AG20443 (cell line): ENCODE data around the gene GOSR1.
"Not testable (repeated sequence)": the region's sequence is repeated elsewhere in the genome, so short reads cannot be mapped to it uniquely, and the experiment has no call there.

Experiments used
- DNase-seq: peaks from one replicate; pipeline ENCODE4 v3.0.0; 2012; ENCODE audit warnings: low spot score, mixed read lengths

GOSR1 gene

DNA sequence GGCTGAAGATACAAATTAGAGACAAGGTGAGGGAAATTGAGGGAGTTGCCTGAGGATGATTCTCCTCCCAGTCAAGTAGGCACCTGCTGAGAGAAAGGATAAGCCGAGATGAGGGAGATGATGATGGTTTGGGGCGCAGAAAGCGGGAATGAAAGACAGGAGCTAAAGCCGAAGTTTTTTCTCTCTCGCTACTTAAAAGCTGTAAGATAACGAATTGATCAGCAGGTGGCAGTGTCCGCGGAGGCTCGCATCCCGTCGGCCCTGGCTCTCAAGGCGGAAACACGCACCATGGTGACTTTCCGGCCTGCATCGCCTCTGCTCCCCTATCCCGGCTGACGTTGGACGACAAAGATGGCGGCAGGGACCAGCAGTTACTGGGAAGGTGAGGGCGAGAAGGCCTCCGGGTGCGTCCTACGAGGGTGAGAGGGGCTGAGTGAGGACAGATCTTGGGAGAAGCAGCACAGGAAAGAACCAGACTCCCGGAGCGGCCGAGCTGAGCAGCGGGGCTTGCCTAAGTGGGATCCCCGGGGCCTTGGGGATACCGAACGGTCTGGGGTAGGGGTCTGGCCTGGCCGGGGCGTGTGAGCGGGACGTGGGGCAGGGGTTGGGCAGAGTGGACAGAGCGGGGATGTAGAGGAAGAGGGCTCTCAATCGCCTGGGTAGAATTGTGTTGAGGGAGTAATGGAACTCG lies at the start of gene GOSR1:
TSS of gene GOSR1 (plus strand) at position 326 of the 691 bp plus-strand sequence. CDS start at position 352, 26 bp downstream.
- peak; percentile 96 for DNase-seq

DNA sequence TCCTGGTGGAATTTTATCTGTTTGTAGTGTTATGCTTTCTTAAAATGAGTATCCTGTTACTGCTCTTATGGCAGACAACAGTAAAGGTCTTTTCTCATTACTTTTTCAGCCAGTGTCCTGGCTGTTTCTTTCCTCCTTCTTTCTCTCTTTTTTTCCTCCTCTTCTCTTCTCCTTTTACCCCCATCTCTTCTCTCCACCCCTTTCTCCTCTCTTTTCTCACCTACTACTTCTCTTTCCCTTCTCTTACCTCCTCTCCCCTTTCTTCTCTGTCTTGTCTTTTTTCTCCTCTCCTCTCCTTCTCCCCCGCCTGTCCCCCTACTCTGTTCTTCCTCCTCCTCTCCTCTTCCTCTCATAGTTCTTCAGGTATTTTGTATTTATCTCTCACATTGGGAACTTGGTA lies 49.6 kb upstream of the GOSR1 start:
- DNase-seq = no peak

DNA sequence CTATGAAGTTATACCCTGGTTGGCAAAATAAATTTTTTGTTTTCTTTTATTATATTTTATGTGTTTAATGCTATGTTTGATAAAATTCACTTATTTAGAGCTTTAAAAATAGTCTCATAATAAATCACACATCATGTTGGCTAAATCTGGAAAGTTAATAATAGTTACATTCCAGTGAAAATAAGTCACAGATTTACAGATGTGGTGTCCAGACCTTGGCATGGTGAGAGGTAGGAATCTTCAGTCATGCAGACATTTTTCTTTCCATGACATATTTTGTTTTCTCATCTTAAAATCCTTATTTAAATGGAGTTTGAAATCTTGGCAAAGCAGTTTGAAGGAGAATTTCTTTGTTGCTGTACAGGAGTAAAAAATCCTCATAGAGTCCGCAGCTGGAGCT lies 48.1 kb upstream of the GOSR1 start:
- peak; percentile 75 for DNase-seq

DNA sequence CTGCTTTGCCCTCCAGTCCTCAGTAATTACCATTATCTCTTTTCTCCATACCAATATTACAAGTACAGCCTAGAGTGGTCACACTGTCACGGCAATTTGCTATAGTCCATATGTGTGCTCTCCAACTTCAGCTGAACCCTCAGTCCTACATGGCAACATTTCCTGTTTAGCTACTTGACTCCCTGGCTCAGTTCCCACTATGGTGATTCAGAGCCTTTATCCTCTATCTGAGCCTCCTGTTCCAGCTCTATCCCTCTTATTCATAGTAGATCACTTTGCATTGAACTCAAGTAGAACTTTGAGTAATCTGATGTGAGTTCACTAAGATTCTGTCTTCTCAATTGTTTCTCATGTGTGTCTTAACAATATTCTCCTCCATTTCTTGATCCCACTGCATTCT lies 43.7 kb upstream of the GOSR1 start:
- DNase-seq = peak; percentile 26

DNA sequence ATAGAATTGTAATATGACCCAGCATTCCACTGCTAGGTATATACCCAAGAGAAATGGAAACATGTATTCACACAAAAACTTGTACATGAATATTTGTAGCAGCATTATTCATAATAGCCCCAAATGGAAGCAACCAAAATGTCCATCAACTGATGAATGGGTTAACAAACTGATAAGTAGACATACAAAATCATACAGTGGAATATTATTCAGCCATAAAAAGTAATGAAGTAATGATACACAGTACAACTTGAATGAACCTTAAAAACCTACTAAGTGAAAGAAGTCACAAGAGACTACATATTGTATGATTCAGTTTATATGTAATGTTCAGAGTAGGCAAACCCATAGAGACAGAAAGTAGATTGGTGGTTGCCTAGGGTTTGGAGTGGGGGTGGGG lies 40.5 kb upstream of the GOSR1 start:
- DNase-seq = no peak

DNA sequence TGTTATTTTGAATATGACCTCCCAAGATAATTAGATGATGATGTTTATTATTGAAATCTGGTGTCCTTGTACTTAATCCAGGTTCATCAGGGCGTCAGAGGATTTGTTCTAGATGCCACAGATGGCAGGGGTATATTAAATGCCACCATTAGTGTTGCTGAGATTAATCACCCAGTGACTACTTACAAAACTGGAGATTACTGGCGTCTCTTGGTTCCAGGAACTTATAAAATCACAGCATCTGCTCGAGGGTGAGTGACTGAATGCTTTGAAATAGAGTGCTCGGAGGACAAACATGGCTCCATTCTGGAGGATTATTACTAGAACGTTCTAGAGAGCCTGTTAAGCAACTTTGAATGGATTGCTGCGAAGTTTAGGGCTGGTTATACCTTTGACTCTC lies 33.5 kb upstream of the GOSR1 start:
- no peak for DNase-seq

DNA sequence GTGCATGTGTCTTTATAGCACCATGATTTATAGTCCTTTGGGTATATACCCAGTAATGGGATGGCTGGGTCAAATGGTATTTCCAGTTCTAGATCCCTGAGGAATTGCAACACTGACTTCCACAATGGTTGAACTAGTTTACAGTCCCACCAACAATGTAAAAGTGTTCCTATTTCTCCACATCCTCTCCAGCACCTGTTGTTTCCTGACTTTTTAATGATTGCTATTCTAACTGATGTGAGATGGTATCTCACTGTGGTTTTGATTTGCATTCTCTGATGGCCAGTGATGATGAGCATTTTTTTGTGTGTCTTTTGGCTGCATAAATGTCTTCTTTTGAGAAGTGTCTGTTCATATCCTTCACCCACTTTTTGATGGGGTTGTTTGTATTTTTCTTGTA lies 30.6 kb upstream of the GOSR1 start:
- DNase-seq = not testable (repeated sequence)

DNA sequence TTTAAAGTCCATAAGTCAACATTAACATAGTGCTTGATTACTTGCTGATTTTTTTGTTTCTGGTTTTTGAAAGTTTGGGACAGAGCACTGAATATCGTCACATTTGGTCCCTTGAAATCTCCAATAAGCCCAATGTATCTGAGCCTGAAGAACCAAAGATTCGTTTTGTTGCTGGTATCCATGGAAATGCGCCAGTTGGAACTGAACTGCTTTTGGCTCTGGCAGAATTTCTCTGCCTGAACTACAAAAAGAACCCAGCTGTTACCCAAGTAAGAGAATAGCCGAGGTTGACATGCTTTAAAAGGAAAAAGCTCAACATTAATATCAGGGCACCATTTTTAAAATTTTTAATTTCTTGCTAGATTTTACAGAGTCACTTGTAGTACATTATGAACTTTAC lies 27.7 kb upstream of the GOSR1 start:
- peak; percentile 39 for DNase-seq

DNA sequence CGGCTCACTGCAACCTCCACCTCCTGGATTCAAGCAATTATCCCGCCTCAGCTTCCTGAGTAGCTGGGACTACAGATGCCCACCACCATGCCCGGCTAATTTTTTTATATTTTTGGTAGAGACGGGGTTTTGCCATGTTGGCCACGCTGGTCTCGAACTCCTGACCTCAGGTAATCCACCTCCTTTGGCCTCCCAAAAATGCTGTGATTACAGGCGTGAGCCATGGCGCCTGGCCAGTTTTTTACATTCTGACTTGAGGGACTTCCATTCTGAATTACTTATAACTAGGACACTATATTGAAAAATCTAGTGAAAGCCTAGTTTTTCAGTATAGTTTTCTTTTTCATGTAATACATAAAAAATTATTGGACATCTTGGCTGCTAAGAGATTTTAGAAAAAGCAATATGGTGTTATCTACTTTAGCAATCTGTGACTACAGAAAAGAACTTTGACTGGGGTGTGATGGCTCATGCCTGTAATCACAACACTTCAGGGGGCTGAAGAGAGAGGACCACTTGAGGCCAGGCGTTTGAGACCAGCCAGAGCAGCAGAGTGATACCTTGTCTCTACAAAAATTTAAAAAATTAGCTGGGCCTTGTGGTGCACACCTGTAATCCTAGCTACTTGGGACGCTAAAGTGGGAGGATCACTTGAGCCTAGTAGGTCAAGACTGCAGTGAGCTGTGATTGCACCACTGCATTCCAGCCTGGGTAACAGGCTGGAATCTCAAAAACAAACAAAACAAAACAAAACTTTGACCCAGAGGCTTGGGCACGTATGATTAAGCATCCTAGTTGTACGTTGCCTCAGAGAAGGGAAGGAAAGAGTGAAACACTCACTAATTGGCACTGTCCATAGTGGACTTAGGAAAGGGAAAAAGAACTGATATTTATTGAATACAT lies 26.8 kb upstream of the GOSR1 start:
- DNase-seq = no peak

DNA sequence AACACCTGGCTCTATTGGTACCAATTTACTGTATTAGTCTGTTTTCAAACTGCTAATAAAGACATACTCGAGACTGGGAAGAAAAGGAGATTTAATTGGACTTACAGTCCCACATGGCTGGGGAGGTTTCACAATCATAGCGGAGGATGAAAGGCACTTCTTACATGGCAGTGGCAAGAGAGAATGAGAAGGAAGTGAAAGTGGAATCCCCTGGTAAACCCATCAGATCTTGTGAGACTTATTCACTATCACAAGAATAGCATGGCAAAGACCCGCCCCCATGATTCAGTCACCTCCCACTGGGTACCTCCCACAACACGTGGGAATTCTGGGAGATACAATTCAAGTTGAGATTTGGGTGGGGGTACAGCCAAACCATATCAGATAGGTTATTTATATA lies 22.6 kb upstream of the GOSR1 start:
- no peak for DNase-seq

DNA sequence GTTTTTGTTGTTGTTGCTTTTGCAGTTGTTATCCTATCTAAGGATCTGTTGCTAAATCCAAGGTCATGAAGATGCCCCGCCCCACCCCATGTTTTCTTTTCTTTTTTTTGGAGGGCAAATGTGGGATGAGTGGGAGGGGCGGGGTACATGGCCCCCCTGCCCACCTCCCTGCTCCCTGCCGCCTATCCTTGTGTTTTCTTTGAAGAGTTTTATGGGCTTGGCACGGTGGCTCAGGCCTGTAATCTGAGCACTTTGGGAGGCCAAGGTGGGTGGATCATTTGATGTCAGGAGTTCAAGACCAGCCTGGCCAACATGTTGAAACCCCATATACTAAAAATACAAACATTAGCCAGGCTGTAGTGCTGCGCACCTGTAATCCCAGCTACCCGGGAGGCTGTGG lies 18.8 kb upstream of the GOSR1 start:
- no peak for DNase-seq

DNA sequence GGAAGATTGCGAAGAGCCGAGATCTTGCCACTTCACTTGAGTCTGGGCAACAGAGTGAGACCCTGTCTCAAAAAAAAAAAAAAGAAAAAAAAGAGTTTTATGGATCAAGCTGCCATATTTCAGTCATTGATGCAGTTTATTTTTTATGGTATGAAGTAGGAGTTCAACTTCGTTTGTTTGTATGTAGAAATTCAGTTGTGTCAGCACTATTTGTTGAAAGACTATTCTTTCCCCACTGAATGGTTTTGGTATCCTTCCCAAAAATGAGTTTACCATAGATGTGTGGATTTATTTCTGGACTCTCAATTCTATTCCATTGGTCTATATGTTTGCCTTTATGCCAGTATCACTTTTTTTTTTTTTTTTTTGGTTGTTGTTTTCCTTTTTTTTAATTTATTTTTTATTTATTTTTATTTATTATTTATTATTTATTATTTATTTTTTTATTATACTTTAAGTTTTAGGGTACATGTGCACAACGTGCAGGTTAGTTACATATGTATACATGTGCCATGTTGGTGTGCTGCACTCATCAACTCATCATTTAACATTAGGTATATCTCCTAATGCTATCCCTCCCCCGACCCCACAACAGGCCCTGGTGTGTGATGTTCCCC lies 18.3 kb upstream of the GOSR1 start:
- not testable (repeated sequence) for DNase-seq

DNA sequence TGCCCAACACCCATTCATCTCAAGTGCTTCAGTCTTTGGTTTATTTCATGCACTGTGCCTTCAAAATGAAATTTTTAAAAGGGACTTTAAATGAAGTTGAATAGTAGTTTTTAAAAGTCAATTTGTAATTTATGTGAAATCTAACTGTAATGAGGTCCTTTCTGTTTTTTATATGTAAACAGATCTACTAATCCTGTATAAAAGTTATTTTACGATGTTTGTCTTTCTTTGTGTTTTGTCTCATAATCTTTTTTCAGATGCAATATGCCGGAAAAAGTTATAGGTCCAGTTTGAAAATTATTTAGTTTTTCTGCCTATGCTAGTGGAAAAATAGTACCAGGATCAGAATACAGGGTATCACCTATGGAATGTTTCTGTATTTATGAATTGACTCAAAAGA lies 8.7 kb upstream of the GOSR1 start:
- DNase-seq = no peak

DNA sequence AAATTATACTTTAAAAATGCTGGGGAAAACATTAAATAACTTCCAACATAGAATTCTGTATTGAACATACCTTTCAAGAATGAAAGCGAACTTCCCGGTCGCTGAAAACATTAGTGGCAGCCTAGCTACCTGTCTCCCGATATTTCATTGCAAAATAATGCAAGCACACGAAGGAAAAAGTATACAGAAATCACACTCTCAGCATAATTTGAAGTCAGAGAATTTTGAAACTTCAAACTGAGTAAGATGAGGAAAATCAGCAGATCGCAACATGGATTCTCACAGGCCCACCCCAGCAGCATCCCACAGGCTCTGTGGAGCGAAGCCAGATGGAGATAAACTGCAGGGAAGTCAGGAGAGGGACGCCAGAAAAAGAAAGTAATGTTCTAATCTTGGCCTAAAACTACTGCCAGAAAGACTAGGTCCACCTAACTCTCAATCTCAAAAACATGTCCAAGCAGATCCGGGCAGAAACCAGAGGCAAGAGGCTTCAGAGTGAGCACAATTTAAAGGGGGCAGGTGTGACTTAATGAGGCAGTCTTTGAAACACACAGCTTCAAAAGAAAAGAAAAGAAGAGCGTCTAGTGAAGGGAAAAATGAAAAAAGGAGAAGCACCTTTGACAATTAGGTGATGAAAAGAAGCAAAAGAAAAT lies 4.8 kb upstream of the GOSR1 start:
- no peak for DNase-seq

DNA sequence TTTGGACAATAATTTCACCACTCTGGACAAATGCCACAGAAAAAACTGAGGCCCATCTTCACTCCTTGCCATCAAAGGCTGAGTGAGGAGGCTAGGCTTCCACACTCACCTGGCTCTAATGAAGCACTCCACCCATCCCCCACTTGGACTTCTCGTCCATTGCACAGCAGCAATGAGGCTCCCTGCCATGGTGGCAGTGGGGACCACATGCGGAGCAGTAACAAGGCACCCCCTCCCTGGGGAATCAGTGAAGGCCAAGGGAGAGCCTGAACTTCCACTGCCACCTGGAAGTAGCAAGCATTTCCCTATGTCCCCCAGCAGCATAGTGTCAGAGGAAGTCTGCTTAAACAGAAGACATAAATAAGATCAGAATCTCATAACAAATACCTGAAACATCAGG lies 2.0 kb upstream of the GOSR1 start:
- DNase-seq = no peak

DNA sequence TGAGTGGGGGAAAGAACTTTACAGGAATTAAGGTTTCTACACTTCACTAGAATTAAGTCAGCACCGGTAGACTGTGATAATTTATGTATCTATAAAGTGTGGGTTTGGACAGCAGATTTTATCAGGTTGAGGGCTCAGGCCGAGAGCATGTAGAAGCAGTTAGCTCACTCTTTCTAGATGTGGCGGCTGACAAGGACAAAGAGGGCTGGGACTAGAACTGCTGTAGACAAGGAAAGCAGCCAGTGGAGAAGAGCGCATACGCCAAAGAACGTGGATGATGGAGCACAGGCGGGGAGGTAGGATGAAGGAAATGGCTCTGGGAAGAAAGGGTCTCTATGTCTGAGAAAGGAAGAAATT lies 504 bp upstream of the GOSR1 start:
- DNase-seq = no peak

DNA sequence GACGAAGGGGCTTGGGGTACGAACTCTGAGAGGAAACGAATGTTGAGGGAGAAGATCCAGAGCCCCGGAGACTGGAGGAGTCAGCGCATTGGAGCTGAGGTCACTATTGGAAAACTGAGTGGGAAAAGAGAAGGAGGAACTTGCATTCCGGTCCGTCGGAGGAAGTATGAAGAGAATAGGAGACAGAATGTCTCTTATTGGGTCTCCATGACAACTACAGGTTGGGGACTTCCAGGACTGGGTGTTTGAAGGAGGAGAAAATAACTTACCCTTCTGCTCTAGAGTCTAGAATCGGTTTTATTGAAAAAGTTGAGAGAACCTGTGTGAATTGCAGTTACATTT lies 537 bp downstream of the GOSR1 start:
- DNase-seq = no peak

DNA sequence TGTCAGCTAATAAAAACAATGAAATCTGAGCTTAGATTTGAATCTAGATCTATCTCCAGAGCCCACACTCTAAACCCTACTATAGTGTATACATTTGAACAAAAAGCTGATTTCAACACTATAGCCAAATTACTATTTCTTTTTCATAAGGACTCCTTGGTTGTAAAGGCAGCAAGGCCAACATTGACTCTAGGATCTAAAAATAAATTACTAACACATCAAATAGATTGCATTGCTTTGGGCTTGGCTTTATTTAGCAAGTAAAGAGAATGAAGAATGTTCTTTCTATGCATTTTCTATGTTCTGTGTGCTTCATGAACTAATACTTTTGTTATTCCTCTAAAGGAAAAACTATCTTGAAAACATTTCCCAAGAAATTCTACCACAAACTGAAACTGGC lies 5.3 kb downstream of the GOSR1 start:
- DNase-seq = no peak

DNA sequence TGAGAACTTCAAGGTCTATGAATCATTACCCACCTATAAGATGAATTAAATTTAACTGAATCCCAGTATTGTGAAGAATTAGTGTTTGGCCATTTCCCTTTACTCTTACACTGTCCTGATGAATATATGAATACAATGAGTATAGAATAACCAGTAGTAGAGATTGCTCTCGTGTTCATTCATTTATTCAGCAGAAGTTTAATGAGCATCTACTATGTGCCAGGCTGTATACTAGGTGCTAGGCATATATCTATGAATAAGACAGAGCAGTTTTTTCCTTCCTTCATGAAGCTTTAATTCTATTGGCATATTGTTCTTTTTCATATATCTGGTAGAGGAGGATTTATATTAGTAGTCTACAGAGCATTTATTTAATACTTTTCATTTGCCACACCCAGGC lies 6.0 kb downstream of the GOSR1 start:
- DNase-seq = no peak

DNA sequence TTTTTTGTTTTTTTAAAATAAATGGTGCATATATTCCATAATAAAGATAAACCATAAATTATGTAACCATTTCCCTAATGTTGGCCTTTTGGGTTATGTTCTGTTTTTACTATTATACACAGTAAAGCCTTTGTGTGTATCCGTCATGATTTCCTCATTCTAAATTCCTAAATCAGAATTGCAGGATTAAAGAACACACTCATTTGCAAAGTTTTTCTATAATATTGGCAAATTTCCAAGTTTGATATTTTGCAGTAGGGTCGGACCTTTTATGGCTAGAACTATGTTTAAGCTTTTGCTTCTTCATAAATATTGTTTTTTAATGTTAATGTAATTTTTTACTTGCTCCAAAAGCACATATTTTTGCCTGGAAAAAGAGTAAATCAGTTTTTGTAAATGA lies 16.6 kb downstream of the GOSR1 start:
- DNase-seq = no peak

DNA sequence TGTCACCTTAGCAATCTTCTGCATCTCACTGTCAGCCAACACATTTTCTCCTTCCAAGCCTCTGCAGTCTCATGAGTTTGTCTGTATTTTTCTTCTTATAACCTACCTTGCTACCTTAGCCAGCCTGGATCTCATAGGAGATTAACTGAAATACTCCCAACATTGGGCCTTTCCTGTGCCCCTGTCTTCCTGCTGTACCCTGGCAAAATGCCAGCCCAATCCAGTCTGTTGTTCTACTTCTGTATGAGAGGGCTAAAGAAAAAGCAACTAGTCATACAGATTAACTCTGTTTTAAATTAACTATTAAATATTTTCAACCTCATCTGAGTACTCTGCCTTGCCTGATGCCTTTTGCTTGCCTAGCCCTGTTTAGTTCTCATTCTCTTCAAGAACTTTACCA lies 18.4 kb downstream of the GOSR1 start:
- DNase-seq = no peak

DNA sequence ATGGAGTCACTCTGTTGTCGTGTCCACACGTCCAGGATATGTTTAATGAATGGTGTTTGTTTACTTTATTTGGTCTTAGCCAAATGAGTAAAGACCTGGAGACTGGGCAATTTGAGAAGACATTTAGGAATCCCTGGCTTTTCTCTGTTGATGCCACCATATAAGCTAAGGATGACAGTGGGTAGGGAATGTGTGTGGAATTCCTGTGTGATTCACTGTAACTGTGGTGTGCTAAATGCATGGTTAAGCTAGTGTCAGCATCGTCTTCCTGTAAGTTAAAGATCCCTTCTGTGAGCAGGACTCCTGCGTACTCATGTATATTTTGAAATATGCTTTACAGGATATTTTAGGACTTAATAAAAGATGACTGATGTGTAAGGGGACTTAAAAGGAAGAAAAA lies 26.4 kb downstream of the GOSR1 start:
- DNase-seq = no peak
